HepG2 (cell line): ENCODE results near the gene ZMYND19. TPM values are rescaled to one million over a fixed set of nuclear protein-coding genes. Genes with fewer than 3 reads are reported as not detected.

Source experiments
- BORCS8-MEF2B ChIP-seq: sonication (generic); formaldehyde crosslinking; IDR thresholded peaks from 2 replicates; pipeline ENCODE4 v1.8.0; 2022; ENCODE audit warnings: mild to moderate bottlenecking, missing genetic modification reagents
- FOXA1 ChIP-seq, 2 experiments: fragments of 450-650 bp in 1 of 2; sonication (generic) in 1 of 2; formaldehyde crosslinking in 1 of 2; IDR thresholded peaks; 2 replicates each; pipeline versions ENCODE4 v1.4.0 to v1.6.1; 2016 to 2020; ENCODE audit warnings: missing genetic modification reagents in 1 of 2
- HOXA9 ChIP-seq: sonication (generic); formaldehyde crosslinking; IDR thresholded peaks from 2 replicates; pipeline ENCODE4 v1.8.1; 2022; ENCODE audit warnings: missing genetic modification reagents, mild to moderate bottlenecking, moderate library complexity, borderline replicate concordance
- KLF13 ChIP-seq: sonication (generic); formaldehyde crosslinking; IDR thresholded peaks from 2 replicates; pipeline ENCODE4 v1.4.0; 2020; ENCODE audit warnings: mild to moderate bottlenecking, missing genetic modification reagents
- MAF1 ChIP-seq: sonication (generic); formaldehyde crosslinking; IDR thresholded peaks from 2 replicates; pipeline ENCODE4 v1.5.0; 2020; ENCODE audit warnings: missing genetic modification reagents, borderline replicate concordance
- NCOR1 ChIP-seq: fragments of 200-600 bp; sonication (generic); IDR thresholded peaks from 2 replicates; pipeline ENCODE4 v1.7.0; 2017; ENCODE audit warnings: antibody characterized with exemption, low read length, borderline replicate concordance
- POLR2G ChIP-seq: fragments of 200-400 bp; formaldehyde crosslinking; IDR thresholded peaks from 2 replicates; pipeline ENCODE4 v1.6.1; 2018; ENCODE audit warnings: mild to moderate bottlenecking, low read depth, low read length, moderate library complexity
- SMARCC2 ChIP-seq: fragments of 450-650 bp; IDR thresholded peaks from 2 replicates; pipeline ENCODE4 v1.6.1; 2017; ENCODE audit warnings: antibody characterized with exemption, mild to moderate bottlenecking
- SRF ChIP-seq: IDR thresholded peaks from 2 replicates; pipeline ENCODE4 v1.6.1; 2011; ENCODE audit warnings: mild to moderate bottlenecking, low read depth, low read length, moderate library complexity
- TEAD3 ChIP-seq: optimal IDR thresholded peaks from 2 replicates; pipeline ENCODE3; 2016; ENCODE audit warnings: borderline replicate concordance
- XRCC5 ChIP-seq: fragments of 200-400 bp; formaldehyde crosslinking; optimal IDR thresholded peaks from 2 replicates; pipeline ENCODE3; 2017; ENCODE audit warnings: mild to moderate bottlenecking, low read length
- ZNF543 ChIP-seq: sonication (generic); formaldehyde crosslinking; IDR thresholded peaks from 2 replicates; pipeline ENCODE4 v1.4.0; 2020; ENCODE audit warnings: mild to moderate bottlenecking, missing genetic modification reagents
- ZNF552 ChIP-seq: sonication (generic); formaldehyde crosslinking; IDR thresholded peaks from 2 replicates; pipeline ENCODE4 v1.9.0; 2022; ENCODE audit warnings: missing genetic modification reagents, mild to moderate bottlenecking, borderline replicate concordance
- ZNF598 ChIP-seq: sonication (generic); formaldehyde crosslinking; IDR thresholded peaks from 2 replicates; pipeline ENCODE4 v1.5.1; 2020; ENCODE audit warnings: mild to moderate bottlenecking, missing genetic modification reagents, borderline replicate concordance
- ZNF761 ChIP-seq: sonication (generic); formaldehyde crosslinking; conservative IDR thresholded peaks from 2 replicates; pipeline ENCODE4 v1.4.0; 2020; ENCODE audit warnings: mild to moderate bottlenecking, missing genetic modification reagents
- ZSCAN29 ChIP-seq: sonication (generic); formaldehyde crosslinking; conservative IDR thresholded peaks from 2 replicates; pipeline ENCODE4 v1.4.0; 2020; ENCODE audit warnings: mild to moderate bottlenecking, missing genetic modification reagents
- polyA plus RNA-seq, 8 experiments: library from polyadenylated mRNA; depleted of rRNA in 3 of 8; stranded (reverse) in 7 of 8; unstranded in 1 of 8; fragments of >200 nt; fragmentation: Illumina TruSeq in 4 of 8; extraction: Trizol in 4 of 8; gene quantifications; 2 replicates each; pipeline versions ENCODE4 v1.2.1 to v1.2.3, GENCODE V29; 2011 to 2016; ENCODE audit warnings: low read depth in 4 of 8, missing spikeins in 1 of 8, mixed read lengths in 1 of 8; ENCODE audit not compliant: insufficient read depth in 1 of 8
- total RNA-seq, 5 experiments: library from RNA; depleted of rRNA; stranded (reverse); fragments of >200 nt; fragmentation: Illumina TruSeq; extraction: Trizol; gene quantifications; 2 replicates each; pipeline ENCODE4 v1.2.3, GENCODE V29; 2016; ENCODE audit warnings: low read depth in 1 of 5
- TF ChIP-seq, protein P1 (sequence below): IDR thresholded peaks from 2 replicates; pipeline ENCODE4 v1.6.1; 2012; ENCODE audit warnings: low read depth, low read length, improper control_type of control experiment
- TF ChIP-seq, protein P2 (sequence below): sonication (generic); formaldehyde crosslinking; IDR thresholded peaks from 2 replicates; pipeline ENCODE4 v1.8.1; 2023; ENCODE audit warnings: missing genetic modification reagents, mild to moderate bottlenecking, borderline replicate concordance
- TF ChIP-seq, protein P3 (sequence below), 2 experiments: sonication (generic) in 1 of 2; formaldehyde crosslinking in 1 of 2; IDR thresholded peaks; 2 replicates each; pipeline versions ENCODE4 v1.4.0 to v1.6.1; 2018 to 2020; ENCODE audit warnings: missing genetic modification reagents in 2 of 2, borderline replicate concordance in 1 of 2, low read depth in 1 of 2, mild to moderate bottlenecking in 1 of 2, missing biosample characterization in 1 of 2
- TF ChIP-seq, protein P4 (sequence below): sonication (generic); formaldehyde crosslinking; IDR thresholded peaks from 2 replicates; pipeline ENCODE4 v1.5.1; 2020; ENCODE audit warnings: missing genetic modification reagents, mild to moderate bottlenecking, borderline replicate concordance
- TF ChIP-seq, protein P5 (sequence below): sonication (generic); formaldehyde crosslinking; IDR thresholded peaks from 2 replicates; pipeline ENCODE4 v1.9.0; 2022; ENCODE audit warnings: missing genetic modification reagents, mild to moderate bottlenecking, borderline replicate concordance

Gene ZMYND19
- total and polyA plus RNA-seq, 2 of the 13 experiments (the other 11 are each of a cell fraction or from before 2014, with no cell fraction given) = 21.3 to 38.7 TPM

DNA sequence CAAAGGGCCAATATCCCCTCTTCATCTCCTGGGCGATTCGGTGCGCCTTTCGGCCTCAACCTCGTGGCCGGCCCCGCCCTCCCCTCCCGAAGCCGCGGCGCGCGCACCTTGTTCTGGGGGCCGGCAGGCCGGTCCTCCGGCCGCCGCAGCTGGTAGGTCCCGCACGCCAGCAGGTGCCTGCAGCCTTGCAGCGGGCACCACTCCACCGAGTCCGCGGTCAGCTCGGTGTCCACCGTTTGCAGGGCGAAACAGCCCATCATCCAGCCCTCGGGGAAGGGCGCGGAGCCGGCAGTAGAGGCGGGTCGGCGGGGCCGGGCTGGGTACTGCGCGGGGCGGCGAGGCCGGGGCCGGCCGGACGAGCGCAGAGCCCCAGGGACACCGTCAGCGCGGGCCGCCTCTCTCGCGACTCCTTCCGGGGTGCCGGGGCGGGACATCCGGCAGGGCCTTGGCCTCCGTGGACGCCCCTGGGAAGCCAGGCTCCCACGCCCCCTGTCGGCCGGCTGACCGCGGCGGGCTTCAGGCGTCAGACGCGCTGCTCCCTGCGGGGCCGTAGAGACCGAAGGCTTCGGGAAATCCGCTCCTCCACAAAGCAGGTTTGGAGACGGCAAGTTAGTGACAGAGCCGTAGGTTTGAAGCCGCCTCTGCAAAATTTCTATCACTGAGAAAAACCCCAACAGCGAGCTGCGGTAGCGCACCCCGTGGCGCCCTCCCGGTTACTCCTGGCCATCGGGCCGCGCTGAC, 11.6 kb downstream of the ZMYND19 start, which contains the start of gene DPH7 (continued):
- TF ChIP-seq XRCC5 (peak; percentile 96), KLF13 (CRISPR knock-in tag) (no peak), SRF (no peak), SMARCC2 (no peak), ZNF761 (0 out of 2 replicates have a peak, but pooled peaks have one; percentile 65), POLR2G (peak; percentile 80), ZNF552 (CRISPR knock-in tag) (no peak), TEAD3 (CRISPR knock-in tag) (no peak), ZSCAN29 (CRISPR knock-in tag) (peak; percentile 86; the same call in 1 of the 2 replicates), ZNF543 (CRISPR knock-in tag) (no peak; the same call in 1 of the 2 replicates), FOXA1 (IDR thresholded peaks at IDR 0.05) (no peak), FOXA1 (CRISPR knock-in tag; IDR thresholded peaks at IDR 0.05) (0 out of 2 replicates have a peak, but pooled peaks have one; percentile 12), BORCS8-MEF2B (CRISPR knock-in tag) (peak; percentile 84), ZNF598 (CRISPR knock-in tag) (peak; percentile 71; the same call in 1 of the 2 replicates), HOXA9 (peak; percentile 89; the same call in 1 of the 2 replicates), NCOR1 (peak; percentile 36; the same call in 1 of the 2 replicates), MAF1 (CRISPR knock-in tag) (peak; percentile 80)
- TF ChIP-seq, protein P1, sequence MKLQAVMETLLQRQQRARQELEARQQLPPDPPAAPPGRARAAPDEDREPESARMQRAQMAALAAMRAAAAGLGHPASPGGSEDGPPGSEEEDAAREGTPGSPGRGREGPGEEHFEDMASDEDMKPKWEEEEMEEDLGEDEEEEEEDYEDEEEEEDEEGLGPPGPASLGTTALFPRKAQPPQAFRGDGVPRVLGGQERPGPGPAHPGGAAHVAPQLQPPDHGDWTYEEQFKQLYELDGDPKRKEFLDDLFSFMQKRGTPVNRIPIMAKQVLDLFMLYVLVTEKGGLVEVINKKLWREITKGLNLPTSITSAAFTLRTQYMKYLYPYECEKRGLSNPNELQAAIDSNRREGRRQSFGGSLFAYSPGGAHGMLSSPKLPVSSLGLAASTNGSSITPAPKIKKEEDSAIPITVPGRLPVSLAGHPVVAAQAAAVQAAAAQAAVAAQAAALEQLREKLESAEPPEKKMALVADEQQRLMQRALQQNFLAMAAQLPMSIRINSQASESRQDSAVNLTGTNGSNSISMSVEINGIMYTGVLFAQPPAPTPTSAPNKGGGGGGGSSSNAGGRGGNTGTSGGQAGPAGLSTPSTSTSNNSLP = no peak
- TF ChIP-seq, protein P2, sequence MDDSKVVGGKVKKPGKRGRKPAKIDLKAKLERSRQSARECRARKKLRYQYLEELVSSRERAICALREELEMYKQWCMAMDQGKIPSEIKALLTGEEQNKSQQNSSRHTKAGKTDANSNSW (CRISPR knock-in tag) = peak; percentile 90; the same call in 1 of the 2 replicates
- TF ChIP-seq, protein P3, sequence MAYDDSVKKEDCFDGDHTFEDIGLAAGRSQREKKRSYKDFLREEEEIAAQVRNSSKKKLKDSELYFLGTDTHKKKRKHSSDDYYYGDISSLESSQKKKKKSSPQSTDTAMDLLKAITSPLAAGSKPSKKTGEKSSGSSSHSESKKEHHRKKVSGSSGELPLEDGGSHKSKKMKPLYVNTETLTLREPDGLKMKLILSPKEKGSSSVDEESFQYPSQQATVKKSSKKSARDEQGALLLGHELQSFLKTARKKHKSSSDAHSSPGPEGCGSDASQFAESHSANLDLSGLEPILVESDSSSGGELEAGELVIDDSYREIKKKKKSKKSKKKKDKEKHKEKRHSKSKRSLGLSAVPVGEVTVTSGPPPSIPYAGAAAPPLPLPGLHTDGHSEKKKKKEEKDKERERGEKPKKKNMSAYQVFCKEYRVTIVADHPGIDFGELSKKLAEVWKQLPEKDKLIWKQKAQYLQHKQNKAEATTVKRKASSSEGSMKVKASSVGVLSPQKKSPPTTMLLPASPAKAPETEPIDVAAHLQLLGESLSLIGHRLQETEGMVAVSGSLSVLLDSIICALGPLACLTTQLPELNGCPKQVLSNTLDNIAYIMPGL (CRISPR knock-in tag; IDR thresholded peaks at IDR 0.05; ENCODE audit: borderline replicate concordance in 1 of 2, low read depth in 1 of 2) = peak; percentile 93
- TF ChIP-seq, protein P4, sequence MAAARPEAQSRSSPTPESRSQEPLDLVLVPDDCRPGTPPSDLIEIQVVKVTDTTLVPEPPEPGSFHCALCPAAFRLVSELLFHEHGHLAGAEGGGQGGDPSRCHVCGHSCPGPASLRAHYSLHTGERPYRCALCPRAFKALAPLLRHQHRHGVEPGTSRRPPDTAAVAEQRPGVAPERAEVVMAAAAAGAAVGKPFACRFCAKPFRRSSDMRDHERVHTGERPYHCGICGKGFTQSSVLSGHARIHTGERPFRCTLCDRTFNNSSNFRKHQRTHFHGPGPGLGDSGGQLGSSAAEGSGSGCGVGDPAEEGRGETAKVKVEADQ (CRISPR knock-in tag) = peak; percentile 92; the same call in 1 of the 2 replicates
- TF ChIP-seq, protein P5, sequence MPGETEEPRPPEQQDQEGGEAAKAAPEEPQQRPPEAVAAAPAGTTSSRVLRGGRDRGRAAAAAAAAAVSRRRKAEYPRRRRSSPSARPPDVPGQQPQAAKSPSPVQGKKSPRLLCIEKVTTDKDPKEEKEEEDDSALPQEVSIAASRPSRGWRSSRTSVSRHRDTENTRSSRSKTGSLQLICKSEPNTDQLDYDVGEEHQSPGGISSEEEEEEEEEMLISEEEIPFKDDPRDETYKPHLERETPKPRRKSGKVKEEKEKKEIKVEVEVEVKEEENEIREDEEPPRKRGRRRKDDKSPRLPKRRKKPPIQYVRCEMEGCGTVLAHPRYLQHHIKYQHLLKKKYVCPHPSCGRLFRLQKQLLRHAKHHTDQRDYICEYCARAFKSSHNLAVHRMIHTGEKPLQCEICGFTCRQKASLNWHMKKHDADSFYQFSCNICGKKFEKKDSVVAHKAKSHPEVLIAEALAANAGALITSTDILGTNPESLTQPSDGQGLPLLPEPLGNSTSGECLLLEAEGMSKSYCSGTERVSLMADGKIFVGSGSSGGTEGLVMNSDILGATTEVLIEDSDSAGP (CRISPR knock-in tag) = peak; percentile 63; the same call in 1 of the 2 replicates
